Daoy (cell line): ENCODE results near the gene LDLRAD4. TPM values are rescaled to one million over a fixed set of nuclear protein-coding genes. Genes with fewer than 3 reads are reported as not detected.

Source experiments
- DNase-seq: peaks from one replicate; pipeline ENCODE4 v3.0.0-alpha.2; 2015; ENCODE audit warnings: low read depth
- total RNA-seq: library from RNA; depleted of rRNA; stranded (reverse); fragments of >200 nt; shearing (Covaris generic); gene quantifications from 2 replicates; pipeline ENCODE4 v1.2.3, GENCODE V29; 2014

The LDLRAD4 gene
- total RNA-seq, 1 experiment from 2014 or later = 8.2 TPM

DNA sequence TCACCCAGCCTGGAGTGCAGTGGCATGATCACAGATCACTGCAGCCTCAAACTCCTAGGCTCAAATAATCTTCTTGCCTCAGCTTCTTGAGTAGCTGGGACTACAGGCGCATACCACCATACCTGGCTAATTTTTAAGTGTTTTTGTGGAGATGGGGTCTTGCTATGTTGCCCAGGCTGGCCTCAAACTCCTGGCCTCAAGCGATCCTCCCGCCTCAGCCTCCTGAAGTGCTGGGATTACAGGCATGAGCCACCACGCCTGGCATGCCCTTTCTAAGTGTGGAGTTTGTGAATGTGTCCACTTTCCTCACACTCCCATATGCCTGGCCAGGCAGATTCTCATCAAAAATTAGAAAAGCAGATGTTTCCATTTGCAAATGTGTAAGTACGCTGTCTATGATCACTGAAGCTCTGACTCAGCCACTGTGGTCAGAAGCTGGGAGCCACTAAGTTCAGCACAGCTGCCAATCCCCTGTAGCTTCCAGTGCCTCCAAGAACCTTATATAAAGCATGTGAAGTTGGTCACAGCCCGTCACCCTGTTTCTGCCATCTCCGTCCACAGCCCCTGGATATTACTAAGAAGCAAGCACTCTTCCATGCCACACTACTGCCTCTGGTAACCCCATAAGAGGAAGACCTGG lies 352.4 kb downstream of the LDLRAD4 start:
- peak; percentile 24 for DNase-seq

DNA sequence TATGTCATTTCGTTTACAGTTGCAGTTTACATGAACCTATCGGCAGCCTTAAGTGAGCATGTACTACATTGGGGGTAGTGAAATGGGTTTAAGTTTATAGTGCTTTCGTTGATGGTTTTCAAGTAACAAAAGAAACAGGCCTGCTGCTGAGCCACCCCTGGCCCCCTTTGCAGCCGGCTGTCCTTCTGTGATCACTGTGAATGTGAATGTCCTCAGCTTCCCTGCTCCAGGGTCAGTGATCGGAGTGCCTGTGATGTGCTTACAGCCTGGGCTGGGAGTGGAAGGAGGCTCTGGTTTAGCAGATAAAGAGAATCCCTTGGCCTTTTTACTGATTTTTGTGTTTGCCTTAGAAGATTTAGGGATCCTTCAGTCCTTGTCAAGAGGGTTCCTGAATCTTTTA lies 353.6 kb downstream of the LDLRAD4 start:
- no peak for DNase-seq

DNA sequence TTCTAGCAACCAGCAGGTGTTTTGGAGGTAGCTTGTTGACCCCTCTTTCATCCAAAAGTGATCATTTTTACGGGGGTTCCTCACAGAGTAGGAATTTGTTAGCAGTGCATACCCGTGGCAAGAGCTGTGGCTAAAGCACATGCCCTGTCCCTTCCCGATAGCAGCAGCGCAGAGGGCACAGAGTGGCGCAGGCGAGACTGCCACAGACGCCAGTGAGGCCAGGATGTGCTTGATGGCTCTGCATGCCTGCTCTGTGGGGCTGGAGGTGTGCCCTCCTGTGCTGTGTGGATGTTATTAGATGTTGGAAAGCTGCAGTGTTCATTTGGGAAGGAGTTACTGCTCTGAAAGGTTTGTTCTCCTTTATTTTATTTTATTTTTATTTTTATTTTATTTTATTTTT lies 354.2 kb downstream of the LDLRAD4 start:
- no peak for DNase-seq

DNA sequence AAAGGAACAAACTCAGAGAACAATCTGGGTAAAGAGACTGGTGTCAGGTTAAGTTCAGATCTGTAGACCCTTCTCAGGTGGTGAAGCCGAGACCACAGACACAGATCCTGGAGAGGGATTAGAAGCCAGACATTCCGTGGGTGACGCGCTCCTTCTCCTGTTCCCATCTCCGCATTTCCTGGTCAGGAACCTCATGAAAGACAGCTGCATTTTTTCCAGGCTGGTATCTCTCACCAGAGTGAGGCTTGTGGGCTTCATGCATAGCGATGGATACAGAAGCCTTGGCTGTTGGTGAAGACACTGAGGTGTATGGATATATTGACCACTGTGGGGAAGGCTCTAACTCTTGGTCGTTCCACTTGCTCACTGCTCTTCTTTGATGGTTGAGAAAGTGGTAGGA lies 355.2 kb downstream of the LDLRAD4 start:
- DNase-seq = no peak

DNA sequence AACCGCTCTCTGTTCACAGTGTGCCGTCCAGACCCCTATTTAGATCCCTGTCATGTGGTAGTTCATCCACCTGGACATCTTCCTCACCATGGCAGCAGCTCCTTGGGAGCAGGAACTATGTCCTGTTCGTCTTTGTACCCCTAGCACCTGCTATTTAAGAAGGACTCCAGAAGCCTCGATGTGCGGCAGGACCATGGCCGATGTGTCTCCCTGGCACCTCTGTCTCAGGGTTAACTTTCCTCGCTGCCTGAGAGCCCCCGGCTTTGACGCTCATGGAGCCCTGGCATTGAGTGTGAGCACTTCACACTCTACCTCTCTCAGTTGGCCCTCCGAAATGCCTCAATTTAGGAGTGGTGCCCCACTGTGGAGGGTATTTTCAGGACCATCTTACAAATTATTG lies 355.8 kb downstream of the LDLRAD4 start:
- DNase-seq = no peak

DNA sequence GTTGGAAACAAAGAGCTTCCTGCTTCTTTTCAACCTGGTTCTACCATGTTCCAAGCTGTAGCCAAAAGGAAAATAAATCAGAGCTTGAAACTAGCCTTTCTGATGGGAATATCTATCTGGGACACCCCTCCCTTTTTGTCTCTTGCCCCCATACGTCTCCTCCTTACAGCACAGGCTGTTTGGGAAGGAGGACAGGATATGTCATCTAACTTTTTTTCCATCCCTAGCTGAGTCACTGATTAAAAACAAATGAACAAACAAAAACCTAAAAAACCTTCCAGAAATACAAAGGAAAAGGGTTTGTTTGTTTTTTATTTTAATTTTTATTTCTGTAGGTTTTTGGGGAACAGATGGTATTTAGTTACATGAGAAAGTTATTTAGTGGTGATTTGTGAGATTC lies 356.2 kb downstream of the LDLRAD4 start:
- no peak for DNase-seq

DNA sequence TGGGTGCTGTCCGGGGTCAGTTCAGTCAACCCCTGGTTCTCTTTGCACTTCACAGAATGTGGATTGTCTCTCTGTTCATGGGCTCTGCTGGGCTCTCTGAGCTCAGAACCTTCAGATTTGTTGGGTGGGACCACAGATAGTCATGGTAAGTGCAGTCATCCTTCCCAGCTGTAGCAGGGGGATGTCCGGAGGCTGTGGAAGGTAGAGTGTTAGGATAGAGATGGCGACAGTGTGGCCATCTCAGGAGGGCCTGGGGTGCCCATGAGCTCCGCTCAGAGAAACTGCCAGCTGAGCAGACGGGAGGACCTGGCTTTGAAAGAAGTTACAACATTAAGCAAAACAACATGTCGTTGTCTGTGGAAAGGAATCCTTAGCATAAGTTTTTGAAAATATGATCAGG lies 358.0 kb downstream of the LDLRAD4 start:
- DNase-seq = no peak

DNA sequence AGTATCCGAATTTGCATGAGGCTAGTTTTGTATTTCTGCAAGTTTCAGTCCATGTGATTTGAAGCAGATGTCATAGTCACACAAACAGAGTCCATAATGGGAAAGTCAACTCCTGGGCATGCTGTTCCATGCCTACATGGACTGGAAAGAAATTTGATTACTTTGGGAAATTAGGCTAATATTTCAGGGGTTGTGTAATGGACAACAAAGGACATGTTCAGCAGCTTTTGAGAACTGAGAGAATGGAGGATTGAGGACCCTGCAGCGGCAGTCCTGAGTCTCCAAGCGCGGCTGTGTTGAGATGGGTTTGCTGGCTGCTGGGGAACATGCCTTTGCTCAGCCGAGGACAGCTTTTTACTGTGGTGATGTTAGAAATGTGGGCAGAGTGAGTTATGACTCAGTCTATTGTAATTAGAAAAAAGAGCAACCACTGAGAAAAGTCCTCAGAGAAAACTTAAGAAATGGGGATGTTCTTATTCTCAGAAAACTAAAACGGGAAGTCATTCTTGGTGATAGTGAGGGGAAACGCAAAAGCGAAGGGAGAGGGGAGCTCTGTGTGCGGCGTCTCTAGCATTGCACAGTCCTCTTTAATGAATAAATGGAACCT lies 358.6 kb downstream of the LDLRAD4 start:
- peak; percentile 42 for DNase-seq

DNA sequence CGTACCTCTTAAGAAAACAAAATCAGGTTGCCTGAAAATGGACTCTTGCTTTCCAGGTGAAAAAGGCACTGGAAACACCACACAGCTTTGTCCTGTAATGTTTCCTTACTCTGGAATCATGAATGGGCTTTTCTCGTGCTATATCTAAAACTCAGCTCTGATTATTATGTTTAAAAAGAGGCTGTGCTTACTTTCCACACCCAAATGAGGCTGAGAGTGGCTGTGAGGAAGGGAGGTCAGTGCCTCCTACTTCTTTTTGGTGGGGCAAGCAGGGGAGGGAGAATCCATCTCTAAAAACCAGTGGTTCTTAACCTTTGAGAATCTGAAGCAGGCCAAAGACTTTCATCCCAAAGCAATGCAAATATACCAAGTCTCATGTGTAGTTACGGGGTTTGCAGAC lies 359.2 kb downstream of the LDLRAD4 start:
- no peak for DNase-seq

DNA sequence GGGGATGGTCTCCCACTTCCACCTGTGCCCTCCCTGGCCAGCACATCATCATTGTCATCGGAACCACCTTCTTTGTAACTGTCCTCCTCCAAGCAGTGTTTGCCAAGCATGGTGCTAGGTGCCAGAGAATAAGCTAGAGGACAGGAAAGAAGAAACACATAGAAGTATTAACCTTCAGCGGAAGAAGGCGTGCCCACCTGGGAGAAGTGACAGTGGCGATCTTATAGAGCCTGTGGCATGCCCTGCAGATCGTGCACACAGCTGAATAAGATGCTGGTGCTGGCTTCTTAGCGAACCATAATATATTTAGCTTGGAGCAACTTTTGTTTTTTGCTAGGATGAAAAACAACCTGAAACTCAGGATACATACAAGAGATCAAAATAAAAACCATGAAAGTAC lies 359.8 kb downstream of the LDLRAD4 start:
- no peak for DNase-seq

DNA sequence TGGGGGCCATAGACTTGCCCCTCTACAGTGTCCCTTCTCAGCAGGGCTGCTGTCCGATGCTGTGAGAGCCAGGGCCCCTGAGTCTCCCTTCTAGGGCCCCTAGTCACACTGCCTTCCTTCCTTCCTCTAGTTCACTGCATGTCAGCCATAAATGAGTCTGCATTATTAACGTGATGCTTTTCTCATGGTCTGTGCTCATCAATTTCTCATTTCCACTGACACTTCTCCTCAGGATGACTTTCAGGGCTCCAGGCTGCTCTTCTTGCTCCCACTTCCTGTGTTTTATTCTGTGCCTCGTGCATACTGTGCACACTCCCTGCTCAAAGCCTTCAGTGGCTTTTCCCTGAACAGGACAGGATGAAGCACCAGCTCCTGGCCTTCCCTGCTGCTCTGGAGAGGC lies 361.3 kb downstream of the LDLRAD4 start:
- no peak for DNase-seq

DNA sequence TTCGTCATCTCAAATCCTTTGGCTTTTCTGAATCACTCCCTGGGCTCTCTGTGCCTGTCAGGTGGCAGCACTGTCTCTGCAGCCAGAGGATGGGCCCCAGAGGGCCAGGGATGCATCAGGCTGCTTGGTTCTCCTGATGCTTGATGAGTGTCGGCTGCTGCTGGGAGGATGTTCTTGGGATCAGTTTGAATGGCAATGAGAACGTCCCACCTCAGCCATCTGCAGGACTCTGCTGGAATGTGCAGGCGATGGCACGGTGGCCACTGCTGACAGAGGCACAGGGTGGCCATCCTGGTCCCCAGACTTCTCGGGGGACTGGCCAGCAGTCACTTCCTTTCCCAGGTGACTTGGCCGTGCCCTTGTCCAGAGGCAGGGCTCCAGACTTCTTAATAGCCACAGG lies 361.8 kb downstream of the LDLRAD4 start:
- no peak for DNase-seq

DNA sequence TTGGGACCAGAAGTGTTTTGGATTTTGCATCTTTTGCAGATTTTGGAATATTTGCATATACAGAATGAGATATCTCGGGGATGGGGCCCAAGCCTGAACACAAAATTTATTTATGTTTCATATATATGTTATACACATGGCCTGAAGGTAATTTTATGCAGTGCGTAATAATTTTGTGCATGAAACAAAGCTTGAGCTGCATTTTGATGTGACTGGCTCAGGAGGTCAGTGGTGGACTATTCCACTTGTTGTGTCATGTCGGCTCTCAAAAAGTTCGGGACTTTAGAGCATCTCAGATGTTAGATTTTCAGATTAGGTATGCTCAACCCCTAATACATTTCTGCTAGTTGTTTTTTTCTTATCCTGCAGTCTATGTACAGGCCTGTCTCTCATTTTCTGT lies 362.4 kb downstream of the LDLRAD4 start:
- no peak for DNase-seq

DNA sequence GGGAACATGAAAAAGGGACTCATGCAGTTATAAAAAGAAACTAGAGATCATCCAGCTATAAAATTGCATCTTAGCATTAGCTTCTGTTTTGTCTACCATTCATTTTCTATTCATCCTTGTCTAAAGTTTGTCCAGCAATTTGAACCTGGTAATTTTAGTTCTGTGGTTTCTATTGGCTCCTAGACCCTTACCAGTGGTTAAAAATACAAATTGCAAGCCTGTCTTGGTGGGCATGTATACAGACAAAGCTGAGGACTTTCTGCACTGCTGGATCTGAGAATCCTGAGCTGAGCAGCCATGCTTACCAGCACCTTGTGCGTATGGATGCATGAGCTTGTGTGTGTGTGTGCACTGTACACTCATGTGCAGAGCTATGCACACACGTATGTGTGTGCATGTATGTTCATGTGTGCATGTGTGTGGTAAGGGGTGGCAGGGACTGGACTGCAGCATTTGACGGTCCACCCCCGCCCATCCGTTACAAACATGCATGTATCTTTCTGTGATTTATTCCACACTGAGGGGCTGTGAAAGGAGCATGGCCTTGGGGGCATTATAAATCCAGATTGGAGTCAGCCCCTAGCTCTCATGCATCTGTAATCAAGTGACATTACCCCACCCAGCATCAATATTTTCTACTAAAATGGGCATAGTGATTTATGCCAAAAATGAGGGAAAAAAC lies 363.1 kb downstream of the LDLRAD4 start:
- no peak for DNase-seq

DNA sequence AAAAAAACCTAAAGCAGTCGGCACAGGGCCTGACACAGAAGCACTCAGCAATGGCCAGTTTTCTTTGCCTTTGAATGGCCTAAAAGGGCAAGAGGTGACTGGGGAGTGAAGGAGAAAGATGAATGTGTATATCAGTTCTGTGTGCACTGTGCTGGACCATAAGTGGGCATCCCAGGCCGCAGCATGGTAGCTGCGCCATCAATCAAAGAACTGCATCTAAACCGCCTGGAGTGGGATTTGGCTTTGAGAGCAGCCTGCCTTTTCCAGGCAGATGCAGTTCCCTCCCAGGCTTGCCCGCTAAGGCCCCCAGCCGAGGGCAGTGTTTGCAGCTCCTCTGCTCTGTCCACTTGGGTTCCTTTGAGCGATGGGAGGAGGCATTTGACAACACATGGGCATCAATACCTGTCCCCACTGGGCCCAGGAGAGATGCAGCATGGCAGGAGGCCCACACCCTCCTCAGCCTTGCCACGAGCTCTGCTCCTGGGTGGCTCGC lies 363.7 kb downstream of the LDLRAD4 start:
- no peak for DNase-seq

DNA sequence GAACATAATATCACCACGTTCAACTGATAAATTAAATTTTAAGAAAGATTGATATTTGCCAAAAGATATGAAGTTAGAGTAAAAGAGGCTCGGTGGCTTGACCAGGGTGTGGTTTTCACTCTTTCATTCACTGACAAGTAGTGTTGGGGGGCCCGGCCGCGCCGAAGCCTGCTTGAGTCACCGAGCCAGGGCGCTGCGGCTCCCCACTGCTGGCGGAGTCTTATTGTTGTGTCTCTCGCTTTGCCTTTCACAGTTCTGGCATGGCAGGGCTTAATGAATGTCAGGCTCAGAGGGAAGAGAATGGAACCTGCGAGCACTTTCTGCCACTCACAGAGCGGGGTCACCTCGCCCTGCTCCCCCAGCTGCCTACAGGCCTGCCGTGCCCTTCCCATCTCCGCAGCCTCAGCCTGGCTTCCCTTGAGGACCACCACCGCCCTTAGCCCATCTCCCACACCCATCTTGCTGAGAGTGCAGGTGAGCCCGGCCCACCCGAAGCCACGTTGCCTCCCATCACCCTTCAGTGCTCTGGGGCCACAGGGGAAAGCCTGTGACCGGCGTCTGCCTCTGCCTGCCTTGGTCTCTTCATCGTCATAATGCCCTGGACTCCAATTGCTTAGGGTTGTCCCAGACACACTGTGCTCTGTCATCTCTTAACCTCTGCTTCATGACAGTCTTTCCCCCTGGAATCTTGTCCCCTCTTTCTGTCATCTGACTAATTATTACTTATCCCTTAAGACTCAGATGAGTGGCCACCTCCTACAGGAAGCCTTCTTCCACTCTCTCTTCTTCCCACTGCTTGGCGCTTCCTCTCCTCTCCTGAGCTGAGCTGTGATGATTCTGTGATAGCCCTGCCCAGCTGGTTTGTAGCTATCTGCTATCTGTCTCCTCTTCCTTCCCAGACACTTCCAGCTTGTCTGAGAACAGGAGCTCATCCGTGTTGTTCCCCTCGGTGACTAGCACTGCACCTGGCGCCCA lies 365.3 kb downstream of the LDLRAD4 start:
- no peak for DNase-seq

DNA sequence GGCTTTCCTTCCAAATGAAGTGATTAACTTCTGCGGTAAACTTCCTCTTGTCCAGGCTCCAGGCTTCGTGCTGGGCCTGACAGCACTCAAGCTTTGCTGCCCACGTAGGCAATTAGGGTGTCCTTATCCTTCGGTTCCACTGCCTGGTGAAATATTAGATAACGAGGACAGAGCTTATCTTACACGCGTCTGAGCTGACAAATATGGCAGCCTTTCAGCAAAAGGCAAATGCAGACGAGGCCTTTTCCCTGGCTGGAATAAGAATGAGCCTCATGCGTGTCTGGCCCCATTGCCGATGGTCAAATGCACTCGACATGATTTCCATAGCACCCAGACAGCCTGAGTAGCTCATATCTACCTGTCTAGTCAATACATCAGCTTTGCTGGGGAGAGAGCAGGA lies 366.3 kb downstream of the LDLRAD4 start:
- DNase-seq = no peak

DNA sequence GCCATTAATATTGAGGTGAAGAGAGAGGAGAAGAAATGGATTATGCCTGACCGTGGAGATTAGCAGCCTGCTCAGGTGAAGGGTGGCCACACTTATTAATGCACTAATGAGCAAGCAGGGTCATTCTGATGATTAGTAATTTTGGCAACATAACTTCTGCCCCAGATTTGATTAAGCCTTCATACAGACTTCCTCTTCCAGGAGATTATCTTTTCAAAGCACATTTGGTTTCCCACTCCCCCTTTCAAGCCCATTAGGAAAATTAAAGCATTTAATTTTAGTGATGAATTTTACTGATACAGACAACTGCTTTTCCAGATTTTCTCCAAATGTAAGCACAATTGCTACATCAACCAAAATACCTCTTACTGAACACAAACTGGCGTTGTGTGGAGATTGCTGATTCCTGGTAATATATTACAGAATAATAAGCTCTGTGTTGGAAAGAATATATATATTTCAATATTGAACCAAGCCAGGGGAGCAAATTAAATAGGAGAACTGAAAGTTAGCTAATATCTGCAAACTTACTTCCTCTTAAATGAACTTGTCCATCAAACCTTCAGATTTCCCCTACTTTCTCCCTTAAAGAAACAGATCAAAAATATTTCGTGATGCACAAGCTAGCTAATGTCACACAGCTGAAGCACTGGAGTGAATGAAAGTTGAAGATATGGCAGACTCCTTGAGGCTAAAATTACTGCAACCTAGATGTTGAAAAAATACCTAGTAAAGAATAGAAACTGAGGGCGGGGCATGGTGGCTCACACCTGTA lies 367.0 kb downstream of the LDLRAD4 start:
- no peak for DNase-seq

DNA sequence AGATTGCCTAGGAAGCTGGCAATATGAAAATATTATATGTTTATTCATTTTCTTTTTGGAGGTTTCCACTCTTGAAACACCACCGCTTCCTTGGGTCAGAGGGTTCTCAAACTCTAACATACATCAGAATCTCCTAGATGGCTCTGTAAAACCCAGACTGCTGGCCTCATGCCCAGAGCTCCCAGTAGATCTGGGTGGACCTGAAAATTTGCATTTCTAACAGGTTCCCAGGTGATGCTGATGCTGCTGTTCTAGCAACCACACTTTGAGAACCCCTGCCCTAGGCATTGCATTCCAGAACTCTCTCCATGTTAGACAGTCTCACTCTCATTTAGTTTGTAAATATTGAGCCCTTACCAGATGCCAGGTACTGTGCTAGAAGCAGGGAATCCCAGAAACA lies 368.4 kb downstream of the LDLRAD4 start:
- DNase-seq = no peak

DNA sequence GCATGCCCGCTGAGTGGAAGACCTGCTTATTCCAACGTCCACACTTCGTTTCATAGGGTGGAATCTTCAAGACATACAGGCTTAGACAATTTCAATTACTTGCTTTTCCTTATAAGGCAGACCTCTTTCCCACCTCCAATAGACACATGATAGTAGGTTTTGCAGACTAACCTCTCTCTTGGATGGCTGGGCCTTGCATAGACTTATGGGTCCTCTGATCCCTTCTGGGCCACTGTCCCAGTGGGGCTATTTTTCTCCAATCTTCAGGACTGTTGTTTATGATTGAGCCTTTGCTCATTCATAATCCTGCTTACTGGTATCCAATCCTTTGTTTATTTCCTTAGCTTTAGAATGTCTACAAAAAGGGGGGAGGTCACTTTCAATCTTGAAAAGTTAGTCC lies 368.9 kb downstream of the LDLRAD4 start:
- no peak for DNase-seq

DNA sequence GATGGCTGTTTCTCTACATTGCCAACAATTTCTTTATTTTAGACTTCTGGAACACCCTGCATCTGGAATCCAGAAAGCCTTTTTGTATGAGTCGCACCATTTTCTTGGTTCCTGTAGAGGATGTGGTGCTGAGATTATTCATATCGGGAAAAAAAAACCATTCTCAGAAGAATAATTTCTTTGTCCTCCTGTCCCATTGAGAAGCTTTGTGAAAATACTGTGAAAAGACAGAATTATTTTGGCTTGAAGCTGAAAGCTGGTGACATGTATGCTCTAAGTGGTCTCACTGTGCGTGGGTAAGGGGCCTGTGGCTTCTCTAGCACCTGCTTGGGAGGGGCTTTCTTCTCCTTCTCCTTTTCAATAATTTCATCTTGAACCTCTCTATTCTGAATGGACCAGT lies 369.4 kb downstream of the LDLRAD4 start:
- DNase-seq = no peak
